GM12865 (cell line): Measurements from ENCODE around the gene ZNF19.

Experiments
- DNase-seq: peaks from one replicate; pipeline ENCODE4 v3.0.0; 2010; ENCODE audit warnings: low read depth
- H3K4me3 ChIP-seq: 2 replicates; pipeline ENCODE4 v1.5.1; 2011; ENCODE audit warnings: mild to moderate bottlenecking, low read depth, low read length, control low read depth
- TF ChIP-seq, protein P1 (sequence below): IDR thresholded peaks from 2 replicates; pipeline ENCODE4 v1.5.1; 2011; ENCODE audit warnings: low read length, control low read depth, low read depth, inconsistent platforms; ENCODE audit not compliant: insufficient read depth; ENCODE audit errors: missing control alignments

ZNF19 gene

DNA sequence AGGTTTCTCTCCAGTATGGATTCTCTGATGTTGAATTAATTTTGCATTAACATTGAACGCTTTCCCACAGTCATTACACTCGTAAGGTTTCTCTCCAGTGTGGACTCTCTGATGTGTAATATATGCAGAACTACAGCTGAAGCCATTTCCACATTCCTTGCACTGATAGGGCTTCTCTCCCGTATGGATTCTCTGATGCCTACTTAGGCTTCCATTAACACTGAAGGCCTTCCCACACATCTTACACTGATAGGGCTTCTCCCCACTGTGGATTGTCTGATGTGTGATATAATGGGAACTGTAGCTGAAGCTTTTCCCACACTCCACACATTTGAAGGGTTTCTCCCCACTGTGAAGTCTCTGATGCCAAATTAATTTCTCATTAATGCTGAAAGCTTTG lies 40.1 kb downstream of the ZNF19 start:
- H3K4me3 ChIP-seq: no peak overlapping the region
- DNase-seq: no peak
- TF ChIP-seq, protein P1, sequence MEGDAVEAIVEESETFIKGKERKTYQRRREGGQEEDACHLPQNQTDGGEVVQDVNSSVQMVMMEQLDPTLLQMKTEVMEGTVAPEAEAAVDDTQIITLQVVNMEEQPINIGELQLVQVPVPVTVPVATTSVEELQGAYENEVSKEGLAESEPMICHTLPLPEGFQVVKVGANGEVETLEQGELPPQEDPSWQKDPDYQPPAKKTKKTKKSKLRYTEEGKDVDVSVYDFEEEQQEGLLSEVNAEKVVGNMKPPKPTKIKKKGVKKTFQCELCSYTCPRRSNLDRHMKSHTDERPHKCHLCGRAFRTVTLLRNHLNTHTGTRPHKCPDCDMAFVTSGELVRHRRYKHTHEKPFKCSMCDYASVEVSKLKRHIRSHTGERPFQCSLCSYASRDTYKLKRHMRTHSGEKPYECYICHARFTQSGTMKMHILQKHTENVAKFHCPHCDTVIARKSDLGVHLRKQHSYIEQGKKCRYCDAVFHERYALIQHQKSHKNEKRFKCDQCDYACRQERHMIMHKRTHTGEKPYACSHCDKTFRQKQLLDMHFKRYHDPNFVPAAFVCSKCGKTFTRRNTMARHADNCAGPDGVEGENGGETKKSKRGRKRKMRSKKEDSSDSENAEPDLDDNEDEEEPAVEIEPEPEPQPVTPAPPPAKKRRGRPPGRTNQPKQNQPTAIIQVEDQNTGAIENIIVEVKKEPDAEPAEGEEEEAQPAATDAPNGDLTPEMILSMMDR: no peak

DNA sequence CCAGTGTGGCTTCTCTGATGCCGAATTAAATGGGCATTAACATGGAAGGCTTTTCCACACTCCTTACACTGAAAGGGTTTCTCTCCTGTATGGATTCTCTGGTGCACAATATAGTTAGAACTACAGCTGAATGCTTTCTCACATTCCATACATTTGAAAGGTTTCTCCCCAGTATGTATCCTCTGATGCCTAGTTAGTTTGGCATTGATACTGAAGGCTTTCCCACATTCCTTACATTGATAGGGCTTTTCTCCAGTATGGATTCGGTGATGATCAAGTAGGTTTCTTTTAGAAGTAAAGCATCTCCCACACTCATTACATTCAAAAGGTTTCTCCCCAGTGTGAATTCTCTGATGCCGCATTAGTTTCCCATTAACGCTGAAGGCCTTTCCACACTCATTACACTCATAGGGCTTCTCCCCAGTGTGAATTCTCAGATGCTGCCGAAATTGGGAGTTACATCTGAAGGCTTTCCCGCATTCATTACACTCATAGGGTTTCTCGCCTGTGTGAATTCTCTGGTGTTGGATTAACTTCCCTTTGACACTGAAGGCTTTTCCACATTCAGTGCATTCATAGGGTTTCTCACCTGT lies 40.8 kb downstream of the ZNF19 start:
- TF ChIP-seq, protein P1: no peak
- DNase-seq: no peak
- no peak overlapping the region for H3K4me3 ChIP-seq

DNA sequence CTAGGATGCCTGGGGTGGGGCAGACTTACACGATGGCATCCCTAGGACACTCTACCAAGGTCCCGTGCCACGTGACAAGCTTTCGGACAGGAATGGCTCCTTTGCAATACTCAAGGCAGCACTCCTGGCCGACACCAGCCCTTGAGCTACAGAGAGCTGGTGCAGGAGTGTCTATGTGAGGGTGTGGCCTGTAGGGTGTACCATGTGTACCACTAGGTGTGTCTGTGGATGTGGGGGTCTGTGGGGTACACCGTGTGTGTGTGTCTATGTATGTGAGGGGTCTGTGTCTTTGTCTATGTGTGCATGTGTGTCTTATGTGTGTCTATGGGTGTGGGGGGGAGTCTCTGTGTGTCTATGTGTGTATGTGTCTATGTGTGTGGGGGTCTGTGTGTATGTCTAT lies 45.4 kb downstream of the ZNF19 start:
- DNase-seq: no peak
- TF ChIP-seq, protein P1: no peak
- no peak overlapping the region for H3K4me3 ChIP-seq

DNA sequence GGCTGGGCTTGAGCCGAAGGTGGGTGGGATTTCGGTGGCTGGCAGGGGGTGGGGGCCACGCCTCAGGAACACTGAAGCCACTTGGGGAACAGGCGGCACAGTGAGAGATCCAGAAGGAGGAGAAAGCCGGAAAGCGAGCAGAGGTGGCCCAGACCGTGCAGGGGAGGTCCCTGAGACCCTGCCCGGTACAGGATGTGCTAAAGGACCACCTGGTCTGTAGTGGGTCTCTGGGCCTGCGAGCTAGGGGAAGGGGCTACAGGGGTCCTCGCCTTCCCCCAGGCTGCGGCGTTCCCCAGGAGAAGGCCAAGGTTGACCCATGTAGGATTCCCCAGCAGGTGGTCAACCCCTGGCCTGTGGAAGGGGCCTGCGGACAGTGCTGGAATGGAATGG lies 47.1 kb downstream of the ZNF19 start, which contains the start of gene TLE7:
Gene TLE7, minus strand, starts transcription at position 4 of the 390 bp plus-strand sequence. CDS start 8,730 bp downstream, outside the sequence.
- no peak within 1 kb of the TSS for H3K4me3 ChIP-seq
- TF ChIP-seq, protein P1: no peak
- no peak for DNase-seq

DNA sequence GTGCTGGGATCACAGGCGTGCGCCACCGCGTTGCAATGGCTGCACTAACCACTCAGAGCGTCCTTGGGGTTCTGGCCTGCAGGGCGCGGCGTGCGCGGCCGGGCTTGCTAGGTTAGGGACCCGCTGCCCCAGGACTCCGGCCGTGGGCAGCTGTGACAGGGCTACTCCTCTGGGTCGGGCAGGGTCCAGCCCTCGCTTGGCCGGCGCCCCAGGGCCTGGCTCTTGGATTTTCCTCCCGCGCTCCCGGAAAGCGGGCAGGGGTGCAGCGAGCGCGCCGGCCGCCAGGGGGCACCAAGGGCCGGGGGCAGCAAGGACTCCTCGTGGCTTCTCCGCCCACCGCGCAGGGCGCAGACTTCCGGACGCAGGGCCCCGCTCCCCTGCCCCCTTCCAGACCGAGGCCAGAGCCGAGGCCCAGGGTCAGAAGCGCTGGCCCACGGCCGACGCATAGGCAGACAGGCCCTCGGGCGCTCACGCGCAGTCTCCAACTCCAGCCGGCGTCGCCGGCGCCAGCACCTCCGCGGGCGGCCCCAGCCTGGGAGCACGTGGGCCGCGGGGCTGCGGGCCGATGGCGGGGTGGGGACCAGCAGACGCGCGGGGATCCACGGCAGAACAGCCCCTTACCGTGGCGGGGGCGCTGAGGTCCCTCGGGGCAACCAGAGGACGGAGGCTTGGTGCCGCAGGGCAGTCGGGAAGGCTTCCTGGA lies 47.6 kb downstream of the ZNF19 start:
- no peak overlapping the region for H3K4me3 ChIP-seq
- no peak for DNase-seq
- TF ChIP-seq, protein P1: no peak

DNA sequence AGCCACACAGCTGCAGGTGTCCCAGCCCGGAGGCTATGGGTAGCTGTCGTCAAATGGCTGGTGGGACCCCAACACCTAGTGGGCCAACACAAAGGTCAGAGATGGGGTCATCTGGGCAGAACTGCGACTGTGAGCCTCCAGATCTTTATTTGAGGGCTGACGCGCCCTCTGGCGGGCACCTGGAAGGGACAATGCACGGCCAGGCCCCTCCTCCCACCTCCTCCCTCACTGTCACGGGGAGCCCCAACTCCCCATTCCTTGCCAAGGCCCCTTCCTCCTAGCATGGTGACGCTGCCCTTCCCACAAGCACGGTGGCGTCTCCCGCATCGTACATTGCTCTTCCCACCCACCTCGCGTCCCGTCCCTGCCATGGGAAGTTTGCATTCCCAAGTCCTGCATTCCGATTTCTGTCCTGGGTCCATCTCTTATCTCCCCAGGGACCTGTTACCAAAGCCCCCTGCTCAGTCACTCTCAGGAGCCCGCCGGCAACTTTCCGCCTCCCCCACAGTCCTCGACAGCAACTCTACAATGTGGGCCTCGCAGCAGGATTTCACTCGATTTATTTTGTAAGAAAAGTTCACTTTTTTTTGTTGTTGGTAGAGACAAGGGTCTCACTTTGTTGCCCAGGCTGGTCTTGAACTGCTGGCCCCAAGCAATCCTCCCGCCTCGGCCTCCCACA lies 48.3 kb downstream of the ZNF19 start:
- no peak overlapping the region for H3K4me3 ChIP-seq
- TF ChIP-seq, protein P1: no peak
- DNase-seq: no peak
